ENCODE results near the gene NDE1. TPM values are rescaled to one million over a fixed set of nuclear protein-coding genes. Genes with fewer than 3 reads are reported as not detected.

NDE1 gene
- total and polyA plus RNA-seq, 2 donors (not counting 3 experiments of a cell fraction or from before 2014, with no cell fraction given), result 28.0 to 90.2 TPM

DNA sequence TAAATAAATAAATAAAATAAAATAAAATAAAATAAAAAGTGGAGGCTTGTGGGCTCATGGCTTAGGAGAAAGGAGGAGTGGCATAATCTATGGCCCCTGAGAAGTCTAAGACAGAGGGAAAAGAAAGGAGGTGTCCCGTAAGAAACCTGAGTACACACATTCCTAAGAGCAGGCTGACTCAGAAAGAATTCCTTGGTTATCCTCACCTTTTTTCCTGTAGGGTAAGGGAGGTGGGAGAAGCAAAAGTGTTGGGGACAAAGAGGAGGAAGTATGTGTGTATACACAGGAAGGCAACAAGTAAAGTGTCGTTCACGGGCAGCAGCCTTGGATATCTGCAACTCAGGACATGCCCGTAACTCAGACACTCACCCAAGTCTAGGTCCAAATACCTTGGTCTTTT lies 36.4 kb upstream of the NDE1 start:
- Histone ChIP-seq H3K9me1 (replicated peaks; ENCODE audit: control insufficient read depth, extremely low read depth, insufficient read depth, low read length) (no peaks in the 10 kb centered on the region), H3K36me3 (ENCODE audit: control insufficient read depth in 2 of 2, extremely low read depth in 1 of 2, insufficient read depth in 2 of 2, low read length in 2 of 2) (peaks cover 32 to 33% of the 10 kb centered on the region in 2 experiments), H3K27me3 (ENCODE audit: control insufficient read depth in 2 of 2, insufficient read depth in 2 of 2, low read length in 2 of 2) (no peaks in the 10 kb centered on the region), H2AFZ (ENCODE audit: low read depth, low read length) (no peak overlapping the region), H3K4me2 (ENCODE audit: insufficient read depth, low read length) (no peak overlapping the region), H3K27ac (ENCODE audit: insufficient read depth, low read depth, low read length) (no peak overlapping the region), H3K9ac (replicated peaks; ENCODE audit: extremely low read depth, insufficient read depth, low read length) (no peak overlapping the region), H3K4me3 (replicated peaks in 1 of 3; ENCODE audit: insufficient read depth in 1 of 3, low read depth in 1 of 3, low read length in 3 of 3) (no peak overlapping the region), H3K4me1 (ENCODE audit: control insufficient read depth, extremely low read depth, insufficient read depth, low read length) (no peaks in the 10 kb centered on the region), H3K9me3 (replicated peaks; ENCODE audit: control insufficient read depth, insufficient read depth, low read length) (no peaks in the 10 kb centered on the region), H4K20me1 (replicated peaks; ENCODE audit: control insufficient read depth, extremely low read depth, insufficient read depth, low read length) (no peaks in the 10 kb centered on the region), H3K79me2 (ENCODE audit: control insufficient read depth, insufficient read depth, low read length) (no peaks in the 10 kb centered on the region)
- FAIRE-seq (no peak), DNase-seq (ENCODE audit: low read depth, low spot score) (no peak)
- intact Hi-C loops (cut with micrococcal nuclease) (no loop called here), dilution Hi-C loops (cut with MboI; ENCODE audit: extremely low pct_ligation_motif_present, low sequenced_read_pairs) (no loop called here)
- ChIA-PET CTCF (interaction anchor here (0.7 kb wide), 1 partner anchor 84 kb away, joined by 3 read pairs; no protein-coding TSS in a partner anchor), POLR2A (no interaction called here)
- TF ChIP-seq EZH2 (IDR thresholded peaks at IDR 0.05; ENCODE audit: borderline replicate concordance, low read depth, low read length, severe bottlenecking), result no peak
- no peak for TF ChIP-seq FOS (IDR thresholded peaks at IDR 0.05; ENCODE audit: borderline replicate concordance, insufficient read depth, low read length)
- no peak for TF ChIP-seq POLR2AphosphoS5 (IDR thresholded peaks at IDR 0.05; ENCODE audit: insufficient read depth, low read depth, low read length)
- TF ChIP-seq JUN (IDR thresholded peaks at IDR 0.05; ENCODE audit: borderline replicate concordance, insufficient read depth, insufficient read length, low read depth), result no peak
- TF ChIP-seq, protein P1, sequence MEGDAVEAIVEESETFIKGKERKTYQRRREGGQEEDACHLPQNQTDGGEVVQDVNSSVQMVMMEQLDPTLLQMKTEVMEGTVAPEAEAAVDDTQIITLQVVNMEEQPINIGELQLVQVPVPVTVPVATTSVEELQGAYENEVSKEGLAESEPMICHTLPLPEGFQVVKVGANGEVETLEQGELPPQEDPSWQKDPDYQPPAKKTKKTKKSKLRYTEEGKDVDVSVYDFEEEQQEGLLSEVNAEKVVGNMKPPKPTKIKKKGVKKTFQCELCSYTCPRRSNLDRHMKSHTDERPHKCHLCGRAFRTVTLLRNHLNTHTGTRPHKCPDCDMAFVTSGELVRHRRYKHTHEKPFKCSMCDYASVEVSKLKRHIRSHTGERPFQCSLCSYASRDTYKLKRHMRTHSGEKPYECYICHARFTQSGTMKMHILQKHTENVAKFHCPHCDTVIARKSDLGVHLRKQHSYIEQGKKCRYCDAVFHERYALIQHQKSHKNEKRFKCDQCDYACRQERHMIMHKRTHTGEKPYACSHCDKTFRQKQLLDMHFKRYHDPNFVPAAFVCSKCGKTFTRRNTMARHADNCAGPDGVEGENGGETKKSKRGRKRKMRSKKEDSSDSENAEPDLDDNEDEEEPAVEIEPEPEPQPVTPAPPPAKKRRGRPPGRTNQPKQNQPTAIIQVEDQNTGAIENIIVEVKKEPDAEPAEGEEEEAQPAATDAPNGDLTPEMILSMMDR (IDR thresholded peaks at IDR 0.05; ENCODE audit: extremely low read depth in 1 of 2, insufficient read depth in 1 of 2, low read depth in 1 of 2, low read length in 2 of 2), result no peak
- TF ChIP-seq POLR2A (IDR thresholded peaks at IDR 0.05; ENCODE audit: low read depth, low read length), result no peak
- TF ChIP-seq MYC (IDR thresholded peaks at IDR 0.05; ENCODE audit: low read depth, low read length), result no peak
- TF ChIP-seq, protein P2, sequence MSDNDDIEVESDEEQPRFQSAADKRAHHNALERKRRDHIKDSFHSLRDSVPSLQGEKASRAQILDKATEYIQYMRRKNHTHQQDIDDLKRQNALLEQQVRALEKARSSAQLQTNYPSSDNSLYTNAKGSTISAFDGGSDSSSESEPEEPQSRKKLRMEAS (IDR thresholded peaks at IDR 0.05; ENCODE audit: insufficient read depth, insufficient read length), result no peak
- no peak for TF ChIP-seq GATA2 (IDR thresholded peaks at IDR 0.05; ENCODE audit: insufficient read depth, insufficient read length, low read depth, low read length)
- BruUV-seq (replicated peaks), result no TSS peak

All from endothelial cell of umbilical vein (primary cell).